Tibial nerve (tissue), 4 donors: ENCODE measurements around the gene ALB. TPM values are rescaled to one million over a fixed set of nuclear protein-coding genes. Genes with fewer than 3 reads are reported as not detected.

ENCODE experiments used
- DNase-seq, 2 donors: peaks; one replicate each; pipeline ENCODE4 v3.0.0-alpha.2; 2019; ENCODE audit warnings: low spot score in 2 of 2
- H3K27ac ChIP-seq, 4 donors: fragments of 200-600 bp; sonication (generic) in 3 of 4; one replicate each; pipeline ENCODE4 v1.5.1; 2017 to 2019; ENCODE audit warnings: mild to moderate bottlenecking in 1 of 4
- H3K27me3 ChIP-seq, 2 donors: fragments of 200-600 bp; sonication (generic) in 1 of 2; one replicate each; pipeline versions ENCODE4 v1.5.1 to v1.6.0; 2017 to 2019
- H3K36me3 ChIP-seq, 3 donors: fragments of 200-600 bp; sonication (generic); one replicate each; pipeline ENCODE4 v1.5.1; 2018 to 2019
- H3K4me1 ChIP-seq, 4 donors: fragments of 200-600 bp; sonication (generic) in 3 of 4; one replicate each; pipeline ENCODE4 v1.5.1; 2017 to 2019
- H3K4me3 ChIP-seq, 4 donors: fragments of 200-600 bp; sonication (generic) in 3 of 4; one replicate each; pipeline ENCODE4 v1.5.1; 2017 to 2019; ENCODE audit warnings: mild to moderate bottlenecking in 1 of 4, moderate library complexity in 1 of 4
- H3K9me3 ChIP-seq, 4 donors: fragments of 200-600 bp; sonication (generic) in 3 of 4; one replicate each; pipeline ENCODE4 v1.5.1; 2017 to 2019
- CTCF ChIP-seq, 5 experiments: fragments of 200-600 bp in 3 of 5; fragments of 450-650 bp in 2 of 5; sonication (generic) in 3 of 5; IDR thresholded peaks; one replicate each; pipeline ENCODE4 v1.5.1; 2016 to 2019; ENCODE audit warnings: antibody characterized with exemption in 5 of 5, mild to moderate bottlenecking in 3 of 5, moderate library complexity in 2 of 5
- EP300 ChIP-seq, 2 donors: sonication (generic); formaldehyde crosslinking; IDR thresholded peaks; one replicate each; pipeline ENCODE4 v1.6.1; 2017; ENCODE audit warnings: antibody characterized with exemption in 2 of 2, mild to moderate bottlenecking in 1 of 2
- POLR2A ChIP-seq, 2 donors: fragments of 450-650 bp; IDR thresholded peaks; one replicate each; pipeline ENCODE4 v1.6.1; 2017; ENCODE audit warnings: antibody characterized with exemption in 2 of 2, mild to moderate bottlenecking in 2 of 2, moderate library complexity in 2 of 2
- WGBS, 2 donors: methylation state at CpG; one replicate each; pipeline ENCODE4 v1.1.5; 2018; 5-methylcytosine and 5-hydroxymethylcytosine counted together
- total RNA-seq, 4 donors: library from RNA; depleted of rRNA; stranded (reverse); fragments of >200 nt; gene quantifications; one replicate each; pipeline ENCODE4 v1.1.0, GENCODE V29; 2016

The ALB gene
- total RNA-seq, 4 donors from 2014 or later: 1.7 to 2.4 (median 2.4) TPM; not detected in 1

- no peak for DNase-seq
- H3K36me3 ChIP-seq: no peaks in the 10 kb centered on the region
- H3K4me3 ChIP-seq: no peak overlapping the region
- no peaks in the 10 kb centered on the region for H3K27me3 ChIP-seq
- 93% methylated on average over 8 of the region's 8 CpGs for WGBS, 2 donors
- no peak for TF ChIP-seq EP300 (IDR thresholded peaks at IDR 0.05)
- no peak for TF ChIP-seq CTCF (IDR thresholded peaks at IDR 0.05)
- TF ChIP-seq POLR2A (IDR thresholded peaks at IDR 0.05): no peak
- no peak overlapping the region for H3K27ac ChIP-seq
- H3K9me3 ChIP-seq: no peaks in the 10 kb centered on the region
- H3K4me1 ChIP-seq: no peaks in the 10 kb centered on the region
Observed at GRCh38 chr4:73409978-73410548, 6.0 kb downstream of the ALB start.

- no peaks in the 10 kb centered on the region for H3K4me1 ChIP-seq
Observed at GRCh38 chr4:73410916-73411730, 7.0 kb downstream of the ALB start.

GRCh38 chr4:73411731-73412414 is 7.8 kb downstream of the ALB start:
- 94 to 95% methylated on average over 8 of the region's 8 CpGs for WGBS, 2 donors
- TF ChIP-seq POLR2A (IDR thresholded peaks at IDR 0.05): no peak

More at GRCh38 chr4:73410916-73411730, 7.0 kb downstream of the ALB start:
- 82 to 87% methylated on average over 3 of the region's 3 CpGs for WGBS, 2 donors
- Histone ChIP-seq H3K9me3 (no peaks in the 10 kb centered on the region), H3K27ac (no peak overlapping the region), H3K4me3 (no peak overlapping the region), H3K27me3 (no peaks in the 10 kb centered on the region), H3K36me3 (no peaks in the 10 kb centered on the region)
- no peak for TF ChIP-seq CTCF (IDR thresholded peaks at IDR 0.05)
- TF ChIP-seq POLR2A (IDR thresholded peaks at IDR 0.05): no peak
- no peak for TF ChIP-seq EP300 (IDR thresholded peaks at IDR 0.05)
- DNase-seq: no peak

GRCh38 chr4:73413294-73413755 is 9.2 kb downstream of the ALB start:
- WGBS, 2 donors: 82 to 86% methylated on average over 4 of the region's 4 CpGs
- H3K27me3 ChIP-seq: no peaks in the 10 kb centered on the region
- no peaks in the 10 kb centered on the region for H3K9me3 ChIP-seq
- H3K27ac ChIP-seq: no peak overlapping the region
- no peak for DNase-seq
- TF ChIP-seq POLR2A (IDR thresholded peaks at IDR 0.05) (no peak), EP300 (IDR thresholded peaks at IDR 0.05) (no peak), CTCF (IDR thresholded peaks at IDR 0.05) (no peak)
- H3K4me3 ChIP-seq: no peak overlapping the region
- H3K4me1 ChIP-seq: no peaks in the 10 kb centered on the region
- H3K36me3 ChIP-seq: no peaks in the 10 kb centered on the region

More at GRCh38 chr4:73411731-73412414, 7.8 kb downstream of the ALB start:
- no peak overlapping the region for H3K4me3 ChIP-seq
- DNase-seq: no peak
- H3K4me1 ChIP-seq: no peaks in the 10 kb centered on the region
- H3K27me3 ChIP-seq: no peaks in the 10 kb centered on the region
- no peak overlapping the region for H3K27ac ChIP-seq
- no peaks in the 10 kb centered on the region for H3K9me3 ChIP-seq
- no peaks in the 10 kb centered on the region for H3K36me3 ChIP-seq

GRCh38 chr4:73414936-73415271 is 10.8 kb downstream of the ALB start:
- H3K36me3 ChIP-seq: no peaks in the 10 kb centered on the region
- DNase-seq: no peak

More at GRCh38 chr4:73414936-73415271, 10.8 kb downstream of the ALB start:
- no peak for TF ChIP-seq POLR2A (IDR thresholded peaks at IDR 0.05)
- no peak for TF ChIP-seq EP300 (IDR thresholded peaks at IDR 0.05)
- TF ChIP-seq CTCF (IDR thresholded peaks at IDR 0.05): no peak
- Histone ChIP-seq H3K27ac (no peak overlapping the region), H3K4me1 (no peaks in the 10 kb centered on the region), H3K9me3 (no peaks in the 10 kb centered on the region), H3K4me3 (no peak overlapping the region), H3K27me3 (no peaks in the 10 kb centered on the region)
- 53 to 64% methylated on average over 2 of the region's 2 CpGs for WGBS, 2 donors
